H7 (cell line): ENCODE data around the gene GPAM. TPM values are rescaled to one million over a fixed set of nuclear protein-coding genes. Genes with fewer than 3 reads are reported as not detected.

Source experiments
- DNase-seq: peaks from one replicate; pipeline ENCODE4 v3.0.0; 2012
- H3K27me3 ChIP-seq: 2 replicates; pipeline ENCODE4 v1.6.0; 2011; ENCODE audit warnings: mild to moderate bottlenecking, low read length; ENCODE audit not compliant: control insufficient read depth, insufficient read depth
- H3K36me3 ChIP-seq: replicated peaks from 2 replicates; pipeline ENCODE4 v1.5.1; 2011; ENCODE audit warnings: low read length; ENCODE audit not compliant: control insufficient read depth, insufficient read depth
- H3K4me3 ChIP-seq: 2 replicates; pipeline ENCODE4 v1.5.1; 2011; ENCODE audit warnings: low read depth, mild to moderate bottlenecking, control low read depth, low read length, moderate library complexity; ENCODE audit not compliant: insufficient read depth
- total RNA-seq: library from RNA; depleted of rRNA; stranded (reverse); fragments of >200 nt; shearing (Covaris generic); gene quantifications from 2 replicates; pipeline ENCODE4 v1.2.3, GENCODE V29; 2014

GPAM gene
- total RNA-seq, 1 experiment from 2014 or later, result 10.0 TPM

- no peaks in the 10 kb centered on the region for H3K36me3 ChIP-seq
- no peaks in the 10 kb centered on the region for H3K27me3 ChIP-seq
- no peak for DNase-seq
- H3K4me3 ChIP-seq, result no peak overlapping the region
Observed at GRCh38 chr10:112141292-112141691, 42.3 kb downstream of the GPAM start.

- no peak overlapping the region for H3K4me3 ChIP-seq
- H3K27me3 ChIP-seq, result no peaks in the 10 kb centered on the region
- peak; percentile 86 for DNase-seq
- H3K36me3 ChIP-seq, result no peaks in the 10 kb centered on the region
Observed at GRCh38 chr10:112140110-112140970, 43.2 kb downstream of the GPAM start.

- Histone ChIP-seq H3K27me3 (no peaks in the 10 kb centered on the region), H3K4me3 (no peak overlapping the region), H3K36me3 (no peaks in the 10 kb centered on the region)
- no peak for DNase-seq
Observed at GRCh38 chr10:112139176-112139575, 44.4 kb downstream of the GPAM start.

- Histone ChIP-seq H3K27me3 (no peaks in the 10 kb centered on the region), H3K36me3 (no peaks in the 10 kb centered on the region), H3K4me3 (no peak overlapping the region)
- peak; percentile 89 for DNase-seq
Observed at GRCh38 chr10:112137154-112137987, 46.2 kb downstream of the GPAM start.

- no peaks in the 10 kb centered on the region for H3K27me3 ChIP-seq
- H3K4me3 ChIP-seq, result no peak overlapping the region
- no peaks in the 10 kb centered on the region for H3K36me3 ChIP-seq
- no peak for DNase-seq
Observed at GRCh38 chr10:112136486-112137153, 46.9 kb downstream of the GPAM start.

- DNase-seq, result no peak
- H3K4me3 ChIP-seq, result no peak overlapping the region
- H3K36me3 ChIP-seq, result no peaks in the 10 kb centered on the region
- no peaks in the 10 kb centered on the region for H3K27me3 ChIP-seq
Observed at GRCh38 chr10:112135604-112136003, 48.0 kb downstream of the GPAM start.

GRCh38 chr10:112132435-112132834 lies 51.1 kb downstream of the GPAM start:
- Histone ChIP-seq H3K4me3 (no peak overlapping the region), H3K36me3 (no peaks in the 10 kb centered on the region), H3K27me3 (no peaks in the 10 kb centered on the region)
- no peak for DNase-seq

GRCh38 chr10:112131996-112132395 lies 51.6 kb downstream of the GPAM start:
- no peaks in the 10 kb centered on the region for H3K36me3 ChIP-seq
- no peak for DNase-seq
- no peak overlapping the region for H3K4me3 ChIP-seq
- no peaks in the 10 kb centered on the region for H3K27me3 ChIP-seq

- Histone ChIP-seq H3K36me3 (no peaks in the 10 kb centered on the region), H3K4me3 (no peak overlapping the region), H3K27me3 (no peaks in the 10 kb centered on the region)
- DNase-seq, result no peak
Observed at GRCh38 chr10:112131346-112131745, 52.2 kb downstream of the GPAM start.

- no peak overlapping the region for H3K4me3 ChIP-seq
- no peaks in the 10 kb centered on the region for H3K27me3 ChIP-seq
- H3K36me3 ChIP-seq, result no peaks in the 10 kb centered on the region
- no peak for DNase-seq
Observed at GRCh38 chr10:112126901-112127300, 56.7 kb downstream of the GPAM start.

- no peak overlapping the region for H3K4me3 ChIP-seq
- H3K36me3 ChIP-seq, result no peaks in the 10 kb centered on the region
- no peaks in the 10 kb centered on the region for H3K27me3 ChIP-seq
- DNase-seq, result no peak
Observed at GRCh38 chr10:112126172-112126571, 57.4 kb downstream of the GPAM start.

- Histone ChIP-seq H3K36me3 (no peaks in the 10 kb centered on the region), H3K4me3 (no peak overlapping the region), H3K27me3 (no peaks in the 10 kb centered on the region)
- no peak for DNase-seq
Observed at GRCh38 chr10:112124866-112125265, 58.7 kb downstream of the GPAM start.

GRCh38 chr10:112122827-112123226 lies 60.7 kb downstream of the GPAM start:
- H3K27me3 ChIP-seq, result no peaks in the 10 kb centered on the region

GRCh38 chr10:112120491-112120890 lies 63.1 kb downstream of the GPAM start:
- H3K27me3 ChIP-seq, result no peaks in the 10 kb centered on the region
- no peak for DNase-seq
- H3K36me3 ChIP-seq, result no peaks in the 10 kb centered on the region
- H3K4me3 ChIP-seq, result no peak overlapping the region

More at GRCh38 chr10:112122827-112123226, 60.7 kb downstream of the GPAM start:
- H3K4me3 ChIP-seq, result no peak overlapping the region
- no peaks in the 10 kb centered on the region for H3K36me3 ChIP-seq
- no peak for DNase-seq
